NCI-H510A treated with DMSO at 0.1 percent for 48 hours (cell line): ENCODE data around the gene RAB1A.
"Not testable (repeated sequence)": the region's sequence is repeated elsewhere in the genome, so short reads cannot be mapped to it uniquely, and the experiment has no call there.

Experiments
- DNase-seq: peaks from one replicate; lab custom pipeline; 2025; lab: John Stamatoyannopoulos, UW

Gene RAB1A

DNA sequence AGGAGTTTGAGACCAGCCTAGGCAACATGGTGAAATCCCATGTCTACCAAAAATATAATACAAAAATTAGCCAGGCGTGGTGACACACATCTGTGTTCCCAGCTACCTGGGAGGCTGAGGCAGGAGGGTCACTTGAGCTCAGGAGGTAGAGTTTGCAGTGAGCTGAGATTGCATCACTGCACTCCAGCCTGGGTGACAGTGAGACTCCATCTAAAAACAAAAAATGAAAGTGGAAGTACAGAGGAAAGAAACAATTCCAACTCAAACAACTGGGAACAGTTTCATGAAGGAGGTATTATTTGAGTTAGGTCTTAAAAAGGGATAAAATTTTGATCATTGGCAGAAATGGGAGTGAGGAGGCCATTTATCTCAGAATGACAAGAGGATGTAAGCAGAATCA is 6.3 kb upstream of the RAB1A start:
- DNase-seq, result no peak

DNA sequence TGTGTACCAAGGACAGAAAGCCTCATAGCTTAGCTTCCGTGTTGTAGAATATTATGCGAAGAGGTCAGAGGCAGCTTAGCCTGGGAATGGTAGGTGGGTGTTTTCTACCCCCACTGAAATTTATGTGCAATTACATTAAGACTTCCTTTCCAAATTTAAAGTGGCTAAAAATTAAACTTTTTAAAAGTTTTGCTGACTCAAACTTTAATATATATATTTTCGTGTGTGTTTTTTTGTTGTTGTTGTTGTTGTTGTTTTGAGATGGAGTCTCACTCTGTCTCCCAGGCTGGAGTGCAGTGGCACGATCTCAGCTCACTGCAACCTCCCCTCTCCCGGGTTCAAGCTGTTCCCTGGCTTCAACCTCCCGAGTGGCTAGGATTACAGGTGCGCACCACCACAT is 4.3 kb upstream of the RAB1A start:
- DNase-seq, result no peak

DNA sequence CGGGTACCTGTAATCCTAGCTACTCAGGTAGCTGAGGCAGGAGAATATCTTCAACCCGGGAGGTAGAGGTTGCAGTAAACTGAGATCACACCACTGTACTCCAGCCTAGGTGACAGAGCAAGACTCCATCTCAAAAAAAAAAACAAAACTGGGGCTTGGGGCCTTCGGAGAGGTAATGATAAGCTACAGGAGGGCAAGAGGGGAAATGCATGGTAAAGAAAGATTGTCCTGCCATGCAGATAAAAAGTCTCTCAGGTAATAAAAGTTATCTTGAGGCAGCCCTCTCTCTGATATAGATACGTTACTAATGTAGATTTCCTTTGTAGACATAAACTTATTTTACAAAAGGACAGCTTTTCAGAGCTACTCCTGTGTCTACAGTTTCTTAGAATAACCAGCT is 3.7 kb upstream of the RAB1A start:
- DNase-seq, result no peak

DNA sequence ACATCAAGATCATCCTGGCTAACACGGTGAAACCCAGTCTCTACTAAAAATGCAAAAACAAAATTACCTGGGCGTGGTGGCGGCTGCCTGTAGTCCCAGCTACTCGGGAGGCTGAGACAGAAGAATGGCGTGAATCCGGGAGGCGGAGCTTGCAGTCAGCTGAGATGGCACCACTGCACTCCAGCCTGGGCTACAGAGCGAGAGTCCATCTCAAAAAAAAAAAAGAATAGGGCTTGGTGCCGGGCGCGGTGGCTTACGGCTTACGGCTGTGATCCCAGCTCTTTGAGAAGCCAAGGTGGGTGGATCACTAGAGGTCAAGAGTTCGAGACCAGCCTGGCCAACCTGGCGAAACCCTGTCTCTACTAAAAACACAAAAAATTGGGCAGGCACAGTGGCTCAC is 3.0 kb upstream of the RAB1A start:
- DNase-seq, result not testable (repeated sequence)

DNA sequence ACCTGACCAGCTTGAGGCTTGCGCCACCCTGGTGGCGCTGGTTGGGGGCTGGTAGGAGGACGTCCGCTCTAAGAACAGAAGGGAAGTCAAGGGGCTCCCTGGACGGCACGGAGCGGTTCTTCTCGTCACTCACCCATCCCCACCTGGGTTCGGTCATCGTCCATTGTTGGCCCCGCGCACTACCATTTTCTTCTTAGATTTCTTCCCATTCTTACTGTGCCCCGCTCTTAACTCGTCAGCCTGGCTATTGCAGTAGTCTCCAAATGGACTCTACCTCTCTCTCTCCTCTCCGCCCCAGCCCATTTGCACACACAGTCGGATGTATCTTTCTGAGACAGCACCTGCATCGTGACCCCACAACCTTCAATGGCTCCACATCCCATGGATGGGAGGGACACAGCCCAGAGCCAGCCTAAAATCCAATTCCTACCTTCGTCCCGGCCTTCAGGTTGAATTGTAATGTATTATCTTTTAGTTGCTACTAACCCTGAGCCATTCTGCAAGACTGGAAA is 814 bp upstream of the RAB1A start:
- peak; percentile 64 for DNase-seq

DNA sequence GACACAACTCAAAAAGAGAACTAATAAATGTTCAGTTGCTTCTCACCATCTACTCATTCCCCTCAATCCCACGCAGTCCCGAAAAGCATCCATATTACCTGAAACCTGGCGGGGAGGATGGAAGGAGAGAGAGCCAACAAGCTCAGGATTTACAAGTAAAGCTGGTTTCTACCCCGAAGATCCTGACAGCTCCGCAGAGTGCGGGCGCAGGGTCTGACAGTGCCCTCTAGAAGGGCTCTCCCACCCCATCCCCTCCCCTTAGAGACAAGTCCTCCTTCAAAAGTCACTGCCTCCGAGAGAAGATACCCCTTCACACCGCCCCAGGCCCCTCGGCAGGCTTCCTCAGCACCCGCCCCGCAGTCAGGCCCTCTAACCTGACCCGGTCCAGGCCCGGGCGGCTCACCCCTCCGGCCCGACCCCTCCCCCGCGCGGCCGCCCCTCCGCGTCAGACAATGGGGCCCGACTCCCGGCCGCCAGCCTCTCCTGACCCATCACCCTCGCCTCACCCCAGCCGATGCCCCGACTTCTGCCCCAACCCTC is 550 bp downstream of the RAB1A start:
- DNase-seq, result no peak

DNA sequence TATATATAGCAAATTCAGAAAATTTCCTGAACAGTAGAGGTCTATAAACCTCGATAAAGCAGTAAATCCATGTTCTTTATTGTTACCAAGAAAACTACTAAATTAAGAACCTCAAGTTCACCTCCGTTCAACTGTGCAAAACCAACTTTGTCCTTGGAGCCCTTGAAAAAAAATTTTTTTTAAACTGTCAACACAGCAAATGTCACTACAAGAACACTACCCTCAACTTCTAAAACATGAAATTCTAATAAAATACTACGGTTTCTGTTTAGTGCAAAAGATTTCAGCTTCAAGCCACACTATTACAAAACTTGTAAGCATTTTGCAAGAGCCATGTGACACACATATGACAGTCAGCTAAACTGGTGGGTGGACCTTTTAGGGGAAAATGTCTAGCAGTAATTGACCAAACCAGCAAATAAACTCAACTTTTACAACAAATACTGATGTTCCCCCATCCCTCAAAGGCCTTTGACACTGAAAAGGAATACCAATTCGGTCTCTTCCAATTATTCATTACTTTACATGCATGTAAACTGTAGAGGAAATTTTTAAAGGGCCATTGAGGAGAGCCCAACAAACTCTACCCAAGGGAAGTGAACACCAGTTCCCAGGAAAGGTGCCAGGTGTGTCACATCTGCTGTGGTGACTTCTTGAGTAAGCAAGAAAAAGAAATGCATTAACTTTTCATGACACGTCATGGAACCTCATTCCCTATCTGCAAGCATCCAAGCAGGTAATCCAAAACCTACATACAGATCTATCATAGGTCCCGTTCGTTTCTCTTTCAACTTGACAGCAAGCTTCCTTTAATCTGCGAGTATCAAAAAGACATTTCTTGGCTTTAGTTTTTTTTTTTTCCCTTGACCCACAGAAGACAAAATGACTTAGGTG is 1.4 kb downstream of the RAB1A start:
- no peak for DNase-seq

DNA sequence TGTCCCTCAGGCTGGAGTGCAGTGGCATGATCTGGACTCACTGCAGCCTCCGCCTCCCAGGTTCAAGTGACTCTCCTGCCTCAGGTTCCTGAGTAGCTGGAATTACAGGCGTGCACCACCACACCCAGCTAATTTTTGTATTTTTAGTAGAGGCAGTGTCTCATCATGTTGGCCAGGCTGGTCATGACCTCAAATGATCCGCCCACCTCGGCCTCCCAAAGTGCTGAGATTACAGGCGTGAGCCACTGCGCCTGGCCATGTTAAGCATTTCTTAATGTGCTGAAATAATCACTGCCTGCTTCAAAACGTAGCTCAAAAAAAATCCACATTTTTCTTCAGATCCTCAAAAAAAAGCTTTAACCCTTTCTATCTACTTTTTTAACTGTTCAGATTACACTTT is 4.4 kb downstream of the RAB1A start:
- not testable (repeated sequence) for DNase-seq

DNA sequence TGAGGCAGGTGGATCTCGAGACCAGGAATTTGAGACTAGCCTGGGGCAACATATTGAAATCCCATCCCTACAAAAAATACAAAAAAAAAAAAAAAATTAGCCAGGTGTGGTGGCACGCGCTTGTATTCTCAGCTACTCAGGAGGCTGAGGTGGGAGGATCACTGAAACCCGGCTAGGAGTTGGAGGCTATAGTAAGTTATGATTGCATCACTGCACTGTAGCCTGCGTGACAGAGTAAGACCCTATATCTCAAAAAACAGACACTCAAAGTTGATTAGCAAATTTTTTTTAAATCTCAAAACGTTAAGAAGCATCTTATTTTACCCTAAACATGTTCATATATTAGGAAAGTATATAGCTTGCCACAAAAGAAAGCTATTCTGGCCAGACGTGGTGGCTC is 7.6 kb downstream of the RAB1A start:
- no peak for DNase-seq

DNA sequence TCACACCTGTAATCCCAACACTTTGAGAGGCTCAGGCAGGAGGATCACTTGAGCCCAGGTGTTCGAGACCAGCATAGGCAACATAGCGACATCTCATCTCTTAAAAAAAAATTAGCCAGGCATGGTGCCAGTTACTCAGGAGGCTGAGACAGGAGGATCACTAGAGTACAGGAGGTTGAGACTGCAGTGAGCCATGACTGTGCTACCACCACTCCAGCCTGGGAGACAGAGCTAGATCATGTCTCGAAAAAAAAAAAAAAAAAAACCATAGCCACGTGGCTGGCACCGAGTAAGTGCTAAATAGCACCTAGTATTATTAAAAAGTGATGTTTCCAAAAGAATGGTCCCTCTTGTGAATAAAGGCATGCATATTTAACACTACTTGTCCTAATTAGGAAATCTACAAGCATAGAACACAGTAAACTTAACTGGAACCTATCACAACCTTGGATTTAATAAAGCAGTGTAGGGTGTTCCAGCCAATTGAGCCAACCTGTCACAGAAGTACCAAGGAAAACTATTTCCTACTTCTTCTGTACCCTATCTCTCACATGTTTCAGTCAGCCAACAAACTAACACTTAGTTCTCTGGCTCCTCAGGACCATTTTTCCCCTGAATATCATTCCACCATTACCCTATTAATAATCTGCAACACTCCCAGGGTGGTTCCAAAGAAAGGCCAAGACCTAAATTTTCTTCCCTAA is 8.8 kb downstream of the RAB1A start:
- no peak for DNase-seq

DNA sequence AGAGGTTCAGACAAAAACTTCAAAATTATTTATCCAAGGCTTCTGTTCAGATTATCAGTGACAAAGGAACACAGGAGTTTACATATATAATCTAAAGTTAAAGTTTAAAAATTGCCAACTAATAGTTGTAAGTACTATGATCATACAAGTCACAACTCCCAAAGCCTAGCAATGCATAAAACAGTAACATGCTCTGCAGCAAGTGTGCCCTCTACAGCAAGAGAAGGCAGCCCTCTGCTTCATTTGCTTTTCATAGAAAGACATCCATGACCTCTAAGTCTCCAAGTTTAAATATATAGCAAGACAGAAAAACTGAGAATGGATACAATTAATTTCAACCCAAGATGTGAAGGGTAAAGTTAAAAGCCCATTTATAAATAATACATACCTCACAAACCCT is 13.3 kb downstream of the RAB1A start:
- no peak for DNase-seq

DNA sequence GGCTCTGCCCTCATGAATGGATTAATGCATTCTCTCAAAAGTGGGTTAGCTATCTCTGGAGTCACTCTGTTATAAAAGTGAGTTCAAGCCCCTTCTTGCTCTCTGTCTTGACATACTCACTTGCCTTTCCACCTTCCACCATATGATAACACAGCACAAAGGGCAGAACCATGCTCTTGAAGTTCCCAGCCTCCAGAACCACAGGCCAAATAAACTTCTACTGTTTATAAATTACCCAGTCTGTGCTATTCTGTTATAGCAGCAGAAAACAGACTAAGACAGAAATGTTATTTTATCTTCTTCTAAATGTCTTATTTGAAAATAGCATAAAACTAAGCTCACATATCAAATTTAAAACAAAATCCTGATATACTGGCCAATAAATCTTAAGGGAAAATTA is 15.0 kb downstream of the RAB1A start:
- DNase-seq, result no peak

DNA sequence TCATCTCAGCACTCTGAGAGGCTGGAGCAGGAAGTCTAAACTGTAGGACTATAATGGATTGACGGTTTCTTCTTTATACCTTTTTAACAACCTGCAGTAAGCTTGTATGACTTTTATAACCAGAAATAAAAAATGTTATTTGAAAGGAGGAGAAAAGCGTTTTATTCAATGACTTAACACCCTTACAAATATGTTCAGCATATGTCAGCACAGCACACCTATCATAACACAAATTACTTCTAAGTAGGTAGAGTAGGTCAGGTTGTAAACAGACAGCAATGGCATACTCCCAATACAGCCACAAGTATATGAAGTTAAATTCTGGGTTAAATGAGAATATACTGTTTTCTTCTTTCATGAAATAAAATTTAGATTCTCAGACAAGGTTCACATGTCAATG is 16.1 kb downstream of the RAB1A start:
- DNase-seq, result no peak

DNA sequence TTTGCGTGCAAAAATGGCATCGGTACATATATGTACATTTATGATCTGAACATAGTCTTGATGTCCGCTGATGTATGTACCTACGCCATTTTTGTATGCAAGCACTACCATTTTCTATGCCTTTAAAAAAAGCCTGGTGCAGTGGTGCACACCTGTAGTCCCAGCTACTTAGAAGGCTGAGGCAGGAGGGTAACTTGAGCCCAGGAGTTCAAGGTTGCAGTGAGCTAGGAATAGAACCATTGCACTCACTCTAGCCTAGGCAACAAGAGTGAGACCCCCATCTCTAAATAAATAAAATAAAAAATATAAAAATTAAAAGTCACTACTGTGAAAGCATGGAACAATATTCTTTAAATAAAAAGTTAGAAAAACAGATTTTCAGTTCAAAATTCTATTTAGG is 16.7 kb downstream of the RAB1A start:
- DNase-seq, result no peak

DNA sequence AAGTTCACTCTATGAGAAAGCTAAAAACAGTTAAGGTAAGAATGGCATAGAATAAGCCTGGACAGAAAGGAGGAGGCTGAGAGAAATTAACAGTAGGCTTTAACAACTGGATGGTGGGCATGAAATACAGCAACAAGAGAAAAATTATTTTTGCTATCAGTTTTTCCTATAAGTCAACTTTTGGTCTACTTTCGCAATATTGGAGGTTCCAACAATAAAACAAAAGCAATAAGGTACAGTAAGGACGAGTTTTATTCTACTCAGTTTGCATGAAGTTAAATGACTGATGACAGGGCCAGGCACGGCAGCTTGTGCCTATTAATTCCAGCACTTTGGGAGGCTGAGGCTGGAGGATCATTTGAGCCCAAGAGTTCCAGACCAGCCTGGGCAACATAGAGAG is 17.3 kb downstream of the RAB1A start:
- no peak for DNase-seq

DNA sequence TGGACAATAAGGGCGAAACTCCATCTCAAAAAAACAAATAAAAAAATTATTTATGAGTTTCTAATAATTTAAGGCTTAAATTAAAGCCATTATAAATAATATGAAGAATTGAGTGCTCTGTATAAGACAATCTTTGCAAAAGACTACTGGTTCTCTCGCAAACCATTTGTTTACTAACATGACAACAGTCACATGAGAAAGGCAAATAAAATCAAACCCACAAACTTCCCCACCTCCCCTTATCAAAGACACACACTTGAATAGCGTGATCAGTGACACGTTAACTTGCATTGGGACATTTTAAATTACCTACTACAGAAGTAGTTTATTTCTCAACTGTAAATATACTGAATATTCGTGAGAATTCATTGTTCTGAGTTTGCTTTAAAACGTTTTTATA is 21.1 kb downstream of the RAB1A start:
- DNase-seq, result no peak

DNA sequence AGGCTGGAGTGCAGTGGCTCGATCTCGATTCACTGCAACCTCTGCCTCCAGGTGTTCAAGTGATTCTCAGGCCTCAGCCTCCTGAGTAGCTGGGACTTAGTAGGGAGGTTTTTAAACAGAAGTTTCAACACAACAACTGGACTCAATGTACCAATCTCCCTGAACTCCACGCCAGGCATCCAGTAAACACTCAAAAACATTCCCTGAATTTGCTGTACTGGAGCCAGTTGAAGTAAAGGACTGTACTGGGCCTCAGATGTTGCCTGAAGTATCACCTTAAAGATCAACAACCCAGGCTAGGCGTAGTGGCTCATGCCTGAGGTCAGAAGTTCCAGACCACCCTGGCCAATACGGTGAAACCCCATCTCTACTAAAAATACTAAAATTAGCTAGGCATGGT is 22.4 kb downstream of the RAB1A start:
- no peak for DNase-seq

DNA sequence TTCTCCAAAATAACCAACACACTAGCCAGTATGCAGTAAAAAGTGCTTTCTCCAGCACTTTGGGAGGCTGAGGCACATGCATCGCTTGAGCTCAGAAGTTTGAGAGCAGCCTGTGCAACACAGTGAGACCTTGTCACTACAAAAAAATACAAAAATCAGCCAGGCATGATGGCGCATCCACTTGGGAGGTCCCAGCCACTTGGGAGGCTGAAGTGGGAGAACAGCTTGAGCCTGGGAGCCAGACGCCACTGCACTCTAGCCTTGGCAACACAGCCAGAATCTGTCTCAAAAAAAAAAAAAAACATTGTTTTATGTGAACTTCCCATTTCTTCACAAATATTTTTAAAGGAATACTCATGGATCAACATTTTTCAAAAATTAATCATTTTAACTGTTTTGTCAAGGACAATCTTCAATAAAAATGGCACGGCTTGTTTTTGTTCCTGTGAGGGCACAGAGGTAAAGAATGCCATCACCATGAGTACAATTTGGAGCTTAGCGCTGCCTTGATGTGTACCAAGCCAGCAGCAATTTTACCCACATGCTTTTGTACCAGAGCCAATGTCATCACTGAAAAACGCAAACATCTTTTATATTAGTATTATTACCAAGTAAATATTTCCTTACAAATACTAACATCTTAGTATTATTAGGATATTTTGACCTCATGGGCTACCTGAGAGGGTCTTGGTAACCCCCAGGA is 26.7 kb downstream of the RAB1A start:
- no peak for DNase-seq

DNA sequence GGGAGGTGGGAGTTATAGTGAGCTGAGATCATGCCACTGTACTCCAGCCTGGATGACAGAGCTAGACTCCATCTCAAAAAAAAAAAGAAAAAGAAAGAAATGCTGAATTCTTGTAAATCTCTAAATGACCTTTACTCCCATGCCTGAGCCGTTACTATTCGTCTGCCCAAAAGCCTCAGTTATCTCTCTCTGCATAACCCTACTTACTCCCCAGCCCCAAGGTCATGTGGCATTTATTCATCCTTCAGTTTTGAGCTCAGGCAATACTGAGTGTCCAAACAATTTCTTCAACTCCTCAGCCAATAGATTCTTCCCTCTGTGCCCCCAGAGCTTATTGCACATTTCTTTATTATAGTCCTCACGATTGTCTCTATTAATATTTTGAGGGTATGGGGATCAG is 28.8 kb downstream of the RAB1A start:
- no peak for DNase-seq

DNA sequence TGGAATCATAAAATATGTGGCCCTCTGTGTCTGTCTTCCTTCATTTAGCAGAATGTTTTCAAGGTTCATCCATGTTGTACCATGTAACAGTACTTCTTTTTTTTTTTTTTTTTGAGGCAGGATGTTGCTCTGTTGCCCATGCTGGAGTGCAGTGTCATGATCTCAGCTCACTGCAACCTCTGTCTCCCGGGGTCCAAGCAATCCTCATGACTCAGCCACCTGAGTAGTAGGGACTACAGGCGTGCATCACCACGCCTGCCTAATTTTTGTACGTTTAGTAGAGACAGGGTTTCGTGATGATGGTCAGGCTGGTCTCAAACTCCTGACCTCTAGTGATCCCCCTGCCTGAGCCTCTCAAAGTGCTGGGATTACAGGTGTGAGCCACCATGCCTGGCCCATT is 31.2 kb downstream of the RAB1A start:
- no peak for DNase-seq

DNA sequence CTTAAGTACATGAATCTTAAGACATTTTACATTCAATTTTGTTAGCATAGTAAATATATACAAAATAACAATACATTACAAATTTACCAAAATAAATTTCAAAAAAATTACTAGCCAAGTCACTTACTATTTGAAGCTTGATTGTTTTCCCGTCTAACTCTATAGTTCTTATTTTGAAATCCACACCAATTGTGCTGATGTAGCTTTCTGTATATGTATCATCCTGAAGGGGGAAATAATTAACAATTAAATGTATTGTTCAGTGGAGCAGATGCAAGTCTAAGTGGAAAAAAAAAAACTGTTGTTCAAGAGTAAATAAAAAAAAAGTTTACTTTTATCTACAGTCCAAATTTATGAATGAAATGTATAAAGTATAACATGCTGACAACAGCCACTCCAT is 32.1 kb downstream of the RAB1A start:
- no peak for DNase-seq

DNA sequence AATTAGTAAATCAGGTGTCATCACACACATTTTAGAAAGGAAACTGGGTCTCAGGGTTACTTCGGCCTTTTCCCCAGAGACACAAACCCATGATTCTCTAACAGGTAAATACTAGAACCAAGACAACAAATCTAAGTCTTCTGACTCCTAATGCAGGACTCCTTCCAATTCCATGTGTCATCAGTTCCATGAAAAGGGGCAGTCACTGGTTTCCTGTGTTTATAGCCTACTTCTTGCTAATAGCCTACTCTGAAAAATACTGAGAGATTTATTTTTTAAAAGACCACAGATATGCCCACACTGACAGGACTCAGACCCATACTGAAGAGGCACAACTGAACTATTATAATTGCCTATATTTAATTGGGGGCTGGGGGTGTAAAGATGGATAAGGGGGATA is 33.0 kb downstream of the RAB1A start:
- no peak for DNase-seq

DNA sequence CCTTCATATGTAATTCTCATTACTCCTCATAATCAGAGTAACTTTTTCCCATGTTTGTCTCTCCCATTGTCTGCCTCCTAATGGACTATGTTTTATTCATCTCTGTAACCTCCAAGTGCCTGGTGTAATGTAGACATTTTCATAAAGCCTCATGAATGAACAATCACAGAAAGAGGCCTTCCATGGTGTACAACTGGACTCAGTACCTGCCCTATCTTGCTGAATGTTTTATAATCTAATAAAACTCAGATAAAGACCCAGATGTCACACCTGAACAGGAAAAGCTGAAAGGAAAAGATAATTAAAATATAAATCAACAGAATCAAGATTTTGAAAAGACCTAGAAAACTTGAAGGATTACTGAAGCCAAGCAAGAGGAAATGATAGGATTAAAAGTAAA is 36.7 kb downstream of the RAB1A start:
- DNase-seq, result no peak
